Osteoblast (primary cell): ENCODE results near the gene EYA3. TPM values are rescaled to one million over a fixed set of nuclear protein-coding genes. Genes with fewer than 3 reads are reported as not detected.

Source experiments
- DNase-seq: peaks from one replicate; pipeline ENCODE4 v3.0.0; 2011; ENCODE audit warnings: low spot score, mixed read lengths; ENCODE audit not compliant: insufficient read length; ENCODE audit errors: missing footprints
- H2AFZ ChIP-seq: 2 replicates; pipeline ENCODE4 v1.6.0; 2011; ENCODE audit warnings: mild to moderate bottlenecking, low read length
- H3K27ac ChIP-seq: 2 replicates; pipeline ENCODE4 v1.5.1; 2011; ENCODE audit warnings: mild to moderate bottlenecking, low read depth, low read length, moderate library complexity
- H3K27me3 ChIP-seq: 2 replicates; pipeline ENCODE4 v1.6.0; 2012; ENCODE audit warnings: mild to moderate bottlenecking, control low read depth, inconsistent platforms, low read length, moderate library complexity; ENCODE audit not compliant: insufficient read depth
- H3K36me3 ChIP-seq: 2 replicates; pipeline ENCODE4 v1.5.1; 2011; ENCODE audit warnings: mild to moderate bottlenecking, low read length, control low read depth, moderate library complexity; ENCODE audit not compliant: insufficient read depth
- H3K4me1 ChIP-seq: 2 replicates; pipeline ENCODE4 v1.5.1; 2011; ENCODE audit warnings: mild to moderate bottlenecking, low read length, control low read depth, moderate library complexity; ENCODE audit not compliant: insufficient read depth
- H3K4me2 ChIP-seq: 2 replicates; pipeline ENCODE4 v1.6.0; 2011; ENCODE audit warnings: mild to moderate bottlenecking, low read length; ENCODE audit not compliant: insufficient read depth
- H3K4me3 ChIP-seq: fragments of 200-600 bp; sonication (generic); 3 replicates; pipeline ENCODE4 v1.5.1; 2012; ENCODE audit warnings: mild to moderate bottlenecking, low read length, inconsistent platforms; ENCODE audit not compliant: insufficient read depth
- H3K79me2 ChIP-seq: 2 replicates; pipeline ENCODE4 v1.6.0; 2012; ENCODE audit warnings: mild to moderate bottlenecking, low read length, control low read depth, inconsistent platforms; ENCODE audit not compliant: insufficient read depth
- H3K9me3 ChIP-seq: 2 replicates; pipeline ENCODE4 v1.5.1; 2011; ENCODE audit warnings: low read depth, low read length, control low read depth
- H4K20me1 ChIP-seq: 2 replicates; pipeline ENCODE4 v1.6.0; 2012; ENCODE audit warnings: mild to moderate bottlenecking, low read length, control low read depth; ENCODE audit not compliant: insufficient read depth
- total RNA-seq: library from RNA; depleted of rRNA; stranded (reverse); fragments of >200 nt; gene quantifications from 2 replicates; pipeline ENCODE4 v1.2.3, GENCODE V29; 2012
- TF ChIP-seq, protein P1 (sequence below): IDR thresholded peaks from 2 replicates; pipeline ENCODE4 v1.5.1; 2011; ENCODE audit warnings: mild to moderate bottlenecking, low read depth, low read length, moderate library complexity; ENCODE audit errors: extremely low read depth

Gene EYA3
- total RNA-seq, 1 donor: 10.9 TPM

DNA sequence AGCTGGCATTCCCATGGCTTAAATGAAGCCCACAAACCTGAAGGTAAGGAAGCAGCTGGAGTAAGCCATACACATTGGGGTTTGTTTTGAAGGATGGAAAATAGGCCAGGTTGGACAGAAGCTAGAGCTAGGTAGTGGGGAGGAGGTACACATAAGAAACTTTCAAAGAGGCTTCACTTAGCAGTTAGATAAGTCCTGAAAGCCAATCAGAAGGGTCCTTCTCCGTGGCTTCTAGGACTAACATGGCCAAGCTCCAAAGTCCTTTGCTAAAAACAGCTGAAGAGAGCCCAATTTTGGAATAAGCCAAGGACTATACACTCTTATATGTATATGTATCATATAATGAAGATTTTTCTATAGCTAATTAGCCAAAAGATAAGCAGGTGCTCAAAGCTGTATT lies 1.8 kb downstream of the EYA3 start:
- Histone ChIP-seq H3K79me2 (peaks cover 65% of the 10 kb centered on the region), H3K4me3 (no peak overlapping the region), H3K36me3 (no peaks in the 10 kb centered on the region)

DNA sequence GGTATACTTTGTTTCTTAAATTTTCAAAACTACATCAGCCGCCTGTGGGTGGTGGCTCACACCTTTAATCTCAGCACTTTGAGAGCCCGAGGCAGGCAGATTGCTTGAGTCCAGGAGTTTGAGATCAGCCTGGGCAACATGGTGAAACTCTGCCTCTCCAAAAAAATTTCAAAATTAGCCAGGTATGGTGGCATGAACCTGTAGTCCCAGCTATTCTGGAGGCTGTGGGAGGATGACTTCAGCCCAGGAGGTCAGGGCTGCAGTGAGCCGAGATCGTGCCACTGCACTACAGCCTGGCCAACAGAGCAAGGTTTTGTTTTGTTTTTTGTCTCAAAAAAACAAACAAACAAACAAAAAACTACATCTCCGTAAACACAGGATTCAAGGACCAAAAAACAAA lies 3.3 kb downstream of the EYA3 start:
- Histone ChIP-seq H3K79me2 (peaks cover 75% of the 10 kb centered on the region), H3K4me1 (peaks cover 9% of the 10 kb centered on the region), H3K27me3 (no peaks in the 10 kb centered on the region), H3K9me3 (no peaks in the 10 kb centered on the region), H3K4me3 (no peak overlapping the region), H3K36me3 (peaks cover 4% of the 10 kb centered on the region), H3K4me2 (no peak overlapping the region), H4K20me1 (peaks cover 4% of the 10 kb centered on the region), H2AFZ (no peak overlapping the region), H3K27ac (no peak overlapping the region)
- DNase-seq: no peak
- TF ChIP-seq, protein P1, sequence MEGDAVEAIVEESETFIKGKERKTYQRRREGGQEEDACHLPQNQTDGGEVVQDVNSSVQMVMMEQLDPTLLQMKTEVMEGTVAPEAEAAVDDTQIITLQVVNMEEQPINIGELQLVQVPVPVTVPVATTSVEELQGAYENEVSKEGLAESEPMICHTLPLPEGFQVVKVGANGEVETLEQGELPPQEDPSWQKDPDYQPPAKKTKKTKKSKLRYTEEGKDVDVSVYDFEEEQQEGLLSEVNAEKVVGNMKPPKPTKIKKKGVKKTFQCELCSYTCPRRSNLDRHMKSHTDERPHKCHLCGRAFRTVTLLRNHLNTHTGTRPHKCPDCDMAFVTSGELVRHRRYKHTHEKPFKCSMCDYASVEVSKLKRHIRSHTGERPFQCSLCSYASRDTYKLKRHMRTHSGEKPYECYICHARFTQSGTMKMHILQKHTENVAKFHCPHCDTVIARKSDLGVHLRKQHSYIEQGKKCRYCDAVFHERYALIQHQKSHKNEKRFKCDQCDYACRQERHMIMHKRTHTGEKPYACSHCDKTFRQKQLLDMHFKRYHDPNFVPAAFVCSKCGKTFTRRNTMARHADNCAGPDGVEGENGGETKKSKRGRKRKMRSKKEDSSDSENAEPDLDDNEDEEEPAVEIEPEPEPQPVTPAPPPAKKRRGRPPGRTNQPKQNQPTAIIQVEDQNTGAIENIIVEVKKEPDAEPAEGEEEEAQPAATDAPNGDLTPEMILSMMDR: no peak

More for the DNA sequence above, 1.8 kb downstream of the EYA3 start:
- no peak overlapping the region for H2AFZ ChIP-seq
- H3K27me3 ChIP-seq: no peaks in the 10 kb centered on the region
- TF ChIP-seq, protein P1: no peak
- DNase-seq: no peak
- H3K4me1 ChIP-seq: peaks cover 9% of the 10 kb centered on the region
- peaks cover 4% of the 10 kb centered on the region for H4K20me1 ChIP-seq
- no peaks in the 10 kb centered on the region for H3K9me3 ChIP-seq
- H3K27ac ChIP-seq: no peak overlapping the region
- H3K4me2 ChIP-seq: peak overlapping the region; percentile 83

DNA sequence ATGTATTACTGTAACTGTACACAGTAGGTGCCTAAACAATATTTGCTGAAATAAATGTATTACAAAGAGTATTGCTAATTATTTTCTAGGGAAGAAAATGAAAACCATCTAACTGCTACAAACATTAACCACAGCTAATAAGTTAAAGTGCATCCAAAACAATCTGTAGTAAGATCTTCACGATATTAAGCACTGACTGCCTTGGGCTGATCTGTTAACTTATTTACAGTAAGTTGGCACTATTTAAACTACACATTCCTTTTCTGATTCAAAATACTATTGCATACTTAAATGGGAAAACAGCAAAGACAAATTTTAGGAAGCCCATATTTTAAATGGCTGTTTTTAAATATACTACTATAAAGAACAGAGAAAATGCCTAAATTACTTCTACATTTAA lies 4.5 kb downstream of the EYA3 start:
- Histone ChIP-seq H3K27ac (no peak overlapping the region), H3K4me1 (peaks cover 14% of the 10 kb centered on the region), H4K20me1 (peaks cover 4% of the 10 kb centered on the region), H3K4me2 (no peak overlapping the region), H3K79me2 (peaks cover 83% of the 10 kb centered on the region), H3K27me3 (no peaks in the 10 kb centered on the region), H2AFZ (no peak overlapping the region), H3K36me3 (peaks cover 5% of the 10 kb centered on the region), H3K9me3 (no peaks in the 10 kb centered on the region), H3K4me3 (no peak overlapping the region)
- TF ChIP-seq, protein P1: no peak
- DNase-seq: peak; percentile 46

DNA sequence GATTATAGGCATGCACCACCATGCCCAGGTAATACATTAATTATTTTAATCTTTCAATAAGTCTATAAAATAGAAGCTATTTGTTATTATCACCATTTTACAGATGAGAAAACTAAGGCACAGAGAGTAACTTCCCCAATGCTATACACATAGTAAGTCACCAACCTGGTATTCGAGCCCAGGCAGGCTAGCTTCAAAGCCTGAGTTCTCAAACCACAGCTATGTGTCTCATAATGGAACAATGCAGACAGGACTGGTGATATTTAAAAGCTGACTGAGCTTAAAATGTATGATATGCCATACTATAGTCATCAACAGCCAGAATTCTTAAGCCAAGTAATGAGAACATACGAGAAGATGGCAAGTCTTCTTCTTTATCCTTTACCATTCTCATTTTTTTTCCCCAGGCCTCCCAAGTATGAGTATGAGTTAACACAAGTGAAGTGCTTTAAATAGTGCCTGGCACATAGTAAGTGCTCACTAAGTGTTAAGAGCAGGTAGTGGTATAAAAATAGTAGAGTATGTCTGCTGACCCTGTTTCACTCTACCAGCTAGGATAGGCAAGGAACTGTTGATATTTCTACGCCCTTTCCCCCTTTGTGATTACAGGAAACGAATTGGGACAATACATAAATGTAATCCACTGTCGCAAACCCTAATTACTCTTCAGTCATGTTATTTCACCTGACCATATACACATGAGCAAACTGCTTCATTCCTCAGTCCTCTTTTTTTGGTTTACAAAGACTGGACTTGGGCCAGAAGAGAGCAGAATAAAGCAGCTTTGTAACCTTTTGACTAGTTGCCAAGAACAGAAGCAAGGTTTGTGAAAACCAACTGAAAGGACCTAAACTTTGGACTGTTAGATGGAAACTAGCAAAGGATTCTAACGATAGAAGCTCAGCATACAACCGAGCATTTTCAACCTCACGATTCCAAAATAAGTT lies 9.5 kb downstream of the EYA3 start:
- peaks cover 77% of the 10 kb centered on the region for H3K79me2 ChIP-seq

More for the DNA sequence above, 9.5 kb downstream of the EYA3 start:
- TF ChIP-seq, protein P1: no peak
- Histone ChIP-seq H3K36me3 (peaks cover 5% of the 10 kb centered on the region), H3K4me1 (peaks cover 12% of the 10 kb centered on the region), H3K4me3 (no peak overlapping the region), H2AFZ (no peak overlapping the region), H3K27me3 (no peaks in the 10 kb centered on the region), H3K27ac (peak overlapping the region; percentile 60), H4K20me1 (no peaks in the 10 kb centered on the region), H3K4me2 (no peak overlapping the region), H3K9me3 (no peaks in the 10 kb centered on the region)
- DNase-seq: peak; percentile 66
